Measurements from ENCODE around the gene EEA1.

GRCh38 chr12:92814584-92814983, 114.5 kb downstream of the EEA1 start:
- no peak for TF ChIP-seq CTCF (conservative IDR thresholded peaks at IDR 0.05; ENCODE audit: low read depth, low read length)
- TF ChIP-seq EZH2 (IDR thresholded peaks at IDR 0.05; ENCODE audit: low read length, unreplicated experiment) = no peak

Measured in PC-3 (cell line).